GM12872 (cell line): ENCODE measurements around the gene TADA1.

Source experiments
- CTCF ChIP-seq: IDR thresholded peaks from 3 replicates; pipeline ENCODE4 v1.5.1; 2011; ENCODE audit warnings: low read depth, mild to moderate bottlenecking, low read length, moderate library complexity; ENCODE audit not compliant: insufficient read depth

Gene TADA1

GRCh38 chr1:166906647-166907046, 30.6 kb upstream of the TADA1 start:
- TF ChIP-seq CTCF: no peak

DNA sequence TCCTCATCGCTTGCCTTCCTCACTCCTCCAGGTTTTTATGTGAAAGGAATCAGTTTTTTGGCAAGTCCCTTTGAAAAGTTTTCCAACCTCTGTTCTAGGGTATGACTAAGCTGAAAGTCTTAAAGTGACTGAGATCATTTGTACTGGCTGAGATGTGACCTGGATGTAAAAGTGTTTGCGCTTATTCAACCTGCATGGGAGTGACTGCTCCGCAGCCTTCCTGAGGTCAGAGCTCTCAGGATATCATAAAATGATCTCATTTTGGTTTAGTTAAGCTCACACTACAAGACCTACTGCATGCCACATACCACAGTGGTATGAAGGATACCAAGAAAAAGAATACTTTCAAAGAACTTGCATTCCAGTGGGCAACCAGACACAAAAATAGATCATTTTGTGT, 29.8 kb upstream of the TADA1 start:
- no peak for TF ChIP-seq CTCF

- no peak for TF ChIP-seq CTCF
Observed at GRCh38 chr1:166905136-166905535, 29.1 kb upstream of the TADA1 start.

DNA sequence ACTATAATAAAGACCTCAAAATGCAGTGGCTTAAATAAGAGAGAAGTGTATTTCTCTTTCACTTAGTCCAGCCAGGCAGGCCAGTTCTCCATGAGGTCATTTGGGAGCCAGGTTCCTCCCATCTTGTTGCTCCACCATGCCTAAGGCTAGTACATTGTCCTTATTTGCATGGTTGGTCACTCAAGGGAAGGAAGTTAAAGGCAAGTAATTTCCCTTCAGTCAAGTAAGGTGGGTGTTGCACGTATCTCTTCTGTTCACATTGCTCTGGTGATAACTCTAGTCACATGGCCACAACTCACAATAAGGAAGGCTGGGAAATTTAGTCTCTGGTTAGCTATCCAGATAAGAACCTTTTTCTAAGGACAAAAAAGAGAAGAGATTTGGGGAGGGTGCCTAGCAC, 27.2 kb upstream of the TADA1 start:
- no peak for TF ChIP-seq CTCF

DNA sequence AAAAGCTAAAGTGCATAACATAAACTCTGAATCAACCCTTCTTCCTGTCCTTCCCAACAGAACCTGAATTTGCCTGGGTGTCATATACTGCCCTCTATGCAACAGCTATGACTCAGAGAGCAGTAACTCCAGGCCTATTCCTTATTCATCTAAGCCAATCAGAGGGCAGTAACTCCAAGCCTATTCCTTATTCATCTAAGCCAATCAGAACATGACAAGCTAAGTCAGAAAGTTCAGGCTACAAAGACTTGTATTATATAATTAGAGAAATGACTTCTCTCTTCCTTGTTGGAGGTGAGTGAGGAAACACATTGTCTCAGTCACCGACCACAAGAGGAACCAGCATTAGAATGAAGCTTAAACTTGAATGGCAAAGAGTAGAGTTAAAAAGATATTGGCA, 26.2 kb upstream of the TADA1 start:
- TF ChIP-seq CTCF: no peak

DNA sequence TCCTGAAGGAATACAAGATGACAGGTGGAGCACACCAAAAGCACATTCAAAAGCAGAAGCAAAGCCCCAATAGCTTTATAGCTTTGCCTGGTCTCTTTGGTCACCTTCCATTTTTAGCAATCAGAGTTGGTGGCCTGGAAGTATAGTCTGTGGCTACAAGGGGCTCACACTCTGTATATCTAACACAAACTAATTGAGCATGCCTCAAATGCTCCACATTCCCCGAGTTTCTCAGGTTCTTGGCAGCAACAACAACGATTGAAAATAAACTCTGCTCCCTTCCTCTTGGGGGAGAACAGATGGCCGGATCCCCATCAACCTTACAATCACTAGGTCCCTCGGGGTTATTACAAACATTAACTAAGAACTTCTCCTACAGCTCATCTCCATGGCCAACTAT, 24.9 kb upstream of the TADA1 start:
- no peak for TF ChIP-seq CTCF

DNA sequence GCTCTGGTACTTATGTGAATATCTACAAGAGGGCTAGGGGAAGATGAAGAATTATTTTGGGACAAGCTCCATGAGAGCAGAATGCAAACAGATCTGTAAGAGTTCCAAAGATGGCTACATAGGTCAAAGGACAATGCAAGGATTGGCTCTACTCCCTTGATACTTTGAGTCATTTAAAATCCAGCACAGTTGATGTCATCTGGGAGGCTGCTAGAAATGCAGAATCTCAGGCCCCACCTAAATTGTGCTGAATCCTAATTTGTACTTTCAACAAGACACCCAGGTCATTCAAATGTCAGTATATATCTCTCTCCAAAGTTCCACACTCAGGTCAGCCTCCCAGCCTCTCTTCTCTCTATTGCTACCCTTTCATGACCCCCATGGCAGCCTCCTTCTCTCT, 23.7 kb upstream of the TADA1 start:
- no peak for TF ChIP-seq CTCF

DNA sequence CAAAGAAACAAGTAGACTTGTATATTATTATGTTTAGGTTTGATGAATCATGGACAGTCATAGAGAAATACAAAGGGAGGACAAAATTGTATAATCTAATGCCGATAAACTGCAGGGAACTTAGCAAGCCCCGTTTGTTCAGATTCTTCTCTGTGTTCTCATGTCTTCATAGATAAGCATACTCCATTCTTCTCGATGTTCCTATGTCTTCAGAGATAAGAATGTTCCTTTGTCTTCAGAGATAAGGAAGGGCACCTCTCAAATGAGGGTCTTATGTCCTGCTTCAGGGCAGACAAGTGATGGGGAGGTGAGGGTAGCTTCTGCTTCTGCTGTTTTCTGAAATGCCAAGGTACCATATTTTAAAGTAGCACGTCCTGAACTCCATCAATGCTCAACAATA, 19.7 kb upstream of the TADA1 start:
- no peak for TF ChIP-seq CTCF
